Activated naive CD4-positive, alpha-beta T cell treated with anti-CD3 and anti-CD28 coated beads for 36 hours (primary cell): ENCODE data around the gene TFPI2. TPM values are rescaled to one million over a fixed set of nuclear protein-coding genes. Genes with fewer than 3 reads are reported as not detected.

Source experiments
- CTCF ChIA-PET: fragments of 350-600 bp; sonication (Branson Sonifier 250); formaldehyde crosslinking; loops from one replicate; lab custom pipeline; 2021; ENCODE audit warnings: antibody characterized with exemption; lab: Charles Lee
- DNase-seq: peaks from one replicate; pipeline ENCODE4 v3.0.0-alpha.2; 2020
- H3K27ac Mint-ChIP-seq: one replicate; pipeline ENCODE4 v1.8.0; 2021; ENCODE audit warnings: mild to moderate bottlenecking, mixed read lengths
- H3K27me3 Mint-ChIP-seq: one replicate; pipeline ENCODE4 v1.8.0; 2021; ENCODE audit warnings: low read depth, mixed read lengths
- H3K36me3 Mint-ChIP-seq: one replicate; pipeline ENCODE4 v1.8.0; 2021; ENCODE audit warnings: low read depth, mixed read lengths
- H3K4me1 Mint-ChIP-seq: one replicate; pipeline ENCODE4 v1.8.0; 2021; ENCODE audit warnings: low read depth, mixed read lengths
- H3K4me3 Mint-ChIP-seq: one replicate; pipeline ENCODE4 v1.8.0; 2021; ENCODE audit warnings: mild to moderate bottlenecking, moderate library complexity, mixed read lengths
- H3K9me3 Mint-ChIP-seq: one replicate; pipeline ENCODE4 v1.8.0; 2021; ENCODE audit warnings: mixed read lengths
- intact Hi-C: fragments of 100-400 bp; cut with micrococcal nuclease; formaldehyde crosslinking; loops from one replicate; pipeline ENCODE4 v1.15.1; 2023
- total RNA-seq, 2 experiments: library from RNA; stranded (reverse); gene quantifications; one replicate each; pipeline ENCODE4 v1.2.3, GENCODE V29; 2021

Gene TFPI2
- total RNA-seq, 2 experiments from 2014 or later = not detected

DNA sequence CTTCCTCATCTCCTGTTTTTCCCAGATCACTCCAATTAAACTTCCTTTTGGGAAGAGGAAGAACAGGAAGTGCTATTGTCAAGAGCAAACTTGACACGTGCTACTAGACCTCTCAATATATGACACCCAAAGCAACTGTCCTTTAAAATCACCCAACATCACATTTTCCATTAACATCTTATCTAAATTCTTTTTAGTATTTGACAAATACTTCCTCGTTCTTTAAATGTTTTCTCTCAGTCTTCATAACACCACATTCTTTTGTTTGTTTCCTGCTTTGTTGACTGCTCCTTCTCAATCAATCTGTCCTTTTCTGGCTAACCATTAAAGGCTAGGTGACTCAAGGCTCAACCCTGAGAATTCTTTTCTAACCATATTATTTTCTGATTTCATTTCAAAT, 7.1 kb upstream of the TFPI2 start:
- no peaks in the 10 kb centered on the region for H3K36me3 Mint-ChIP-seq
- CTCF ChIA-PET = no interaction called here
- H3K4me1 Mint-ChIP-seq = no peaks in the 10 kb centered on the region
- no peak overlapping the region for H3K27ac Mint-ChIP-seq
- intact Hi-C loops = no loop called here
- peaks cover 23% of the 10 kb centered on the region for H3K27me3 Mint-ChIP-seq
- no peak overlapping the region for H3K4me3 Mint-ChIP-seq
- no peaks in the 10 kb centered on the region for H3K9me3 Mint-ChIP-seq
- DNase-seq = no peak

DNA sequence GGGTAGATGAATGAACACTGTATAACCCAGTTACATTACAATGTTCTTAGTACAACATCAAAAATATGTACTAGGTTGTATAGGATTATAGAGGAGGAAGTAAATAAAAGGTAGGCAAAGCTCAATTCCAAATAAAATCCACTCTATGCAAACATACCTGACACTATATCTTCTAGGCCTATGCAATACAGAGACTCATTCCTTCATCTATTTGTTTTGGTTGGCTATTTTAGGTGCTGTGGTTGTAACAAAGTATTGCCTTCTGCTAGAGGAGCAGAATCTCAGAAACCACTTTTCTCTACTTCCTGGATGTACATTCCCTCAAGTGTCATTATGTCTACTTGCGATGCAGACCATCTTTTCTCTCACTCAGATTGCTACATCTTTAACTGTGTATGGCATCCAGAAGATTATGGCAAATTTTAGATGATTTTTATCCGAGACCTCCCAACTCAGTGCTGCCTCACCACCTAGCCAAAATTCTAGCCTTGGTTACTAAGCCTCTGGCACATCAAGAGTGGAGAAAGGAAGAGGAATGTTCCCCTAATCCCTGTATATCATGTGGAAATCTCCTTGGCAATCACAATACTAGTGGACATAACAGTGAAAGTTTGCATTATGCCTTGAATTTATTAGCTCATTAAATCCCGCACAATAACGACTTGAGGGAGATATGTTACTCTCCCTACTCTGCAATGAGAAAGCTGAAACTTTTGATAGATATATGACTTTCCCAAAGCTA, 5.5 kb upstream of the TFPI2 start:
- H3K4me1 Mint-ChIP-seq = no peaks in the 10 kb centered on the region
- intact Hi-C loops = no loop called here
- DNase-seq = no peak
- CTCF ChIA-PET = interaction anchor here (1.2 kb wide), 1 partner anchor 191 kb away, joined by 4 read pairs; no protein-coding TSS in a partner anchor
- no peaks in the 10 kb centered on the region for H3K36me3 Mint-ChIP-seq
- peaks cover 24% of the 10 kb centered on the region for H3K27me3 Mint-ChIP-seq
- no peak overlapping the region for H3K4me3 Mint-ChIP-seq
- no peak overlapping the region for H3K27ac Mint-ChIP-seq
- no peaks in the 10 kb centered on the region for H3K9me3 Mint-ChIP-seq

DNA sequence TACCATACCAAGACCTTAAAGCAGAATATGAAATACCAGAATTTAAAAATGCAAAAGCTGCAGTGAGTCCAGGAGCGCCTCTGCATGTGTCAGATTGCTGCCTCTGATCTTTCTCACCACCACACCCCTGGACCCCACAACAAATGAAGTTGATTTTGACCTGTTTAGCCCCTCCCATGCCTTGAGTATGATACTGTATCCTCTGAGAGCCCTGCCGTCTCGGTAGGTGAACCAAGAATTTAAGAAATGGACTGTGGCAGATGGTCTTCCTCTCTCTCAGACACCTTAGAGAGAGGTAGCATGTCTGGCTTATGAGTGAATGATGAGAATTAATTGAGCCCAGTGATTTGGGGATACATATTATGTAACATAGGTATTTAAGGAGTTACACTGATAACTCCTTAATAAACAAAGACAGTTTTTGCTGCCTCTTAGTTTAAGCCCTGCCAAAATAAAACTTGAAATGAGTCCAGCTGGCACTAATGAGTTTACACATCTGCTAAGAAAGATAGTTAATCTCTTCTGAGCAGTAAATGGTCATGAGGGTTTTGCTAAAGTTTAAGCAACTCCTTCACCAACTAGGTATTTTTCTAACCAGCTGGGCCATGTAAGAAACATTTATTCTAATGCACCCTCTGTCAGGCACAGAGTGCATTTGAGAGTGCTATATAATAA, 4.5 kb upstream of the TFPI2 start:
- CTCF ChIA-PET = no interaction called here
- no peaks in the 10 kb centered on the region for H3K9me3 Mint-ChIP-seq
- intact Hi-C loops = no loop called here

DNA sequence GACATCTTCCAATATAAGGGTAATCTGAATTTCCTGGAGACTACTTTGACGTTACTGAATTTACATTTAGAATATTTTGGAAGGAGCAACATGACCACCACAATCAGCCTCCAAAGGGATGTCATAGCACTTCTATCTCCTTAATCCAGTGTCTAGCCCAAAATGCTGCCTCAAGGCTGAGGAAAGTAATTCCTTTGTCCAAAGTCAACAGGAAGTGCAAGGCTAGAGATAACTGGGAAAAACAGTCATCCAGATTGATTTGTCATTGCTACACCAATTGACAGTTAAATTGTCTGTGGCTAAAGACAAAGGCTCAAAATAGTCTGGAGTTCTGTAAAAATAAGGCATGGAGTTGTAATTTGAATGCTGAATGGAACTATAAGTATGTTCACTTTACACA, 3.9 kb upstream of the TFPI2 start:
- Mint-ChIP-seq H3K4me3 (no peak overlapping the region), H3K27ac (no peak overlapping the region), H3K9me3 (no peaks in the 10 kb centered on the region), H3K27me3 (peaks cover 29% of the 10 kb centered on the region), H3K4me1 (peaks cover 10% of the 10 kb centered on the region), H3K36me3 (no peaks in the 10 kb centered on the region)
- intact Hi-C loops = no loop called here
- CTCF ChIA-PET = no interaction called here
- DNase-seq = no peak

More for the DNA sequence above, 4.5 kb upstream of the TFPI2 start:
- Mint-ChIP-seq H3K4me3 (no peak overlapping the region), H3K36me3 (no peaks in the 10 kb centered on the region), H3K27ac (no peak overlapping the region), H3K4me1 (peaks cover 4% of the 10 kb centered on the region), H3K27me3 (peaks cover 28% of the 10 kb centered on the region)
- no peak for DNase-seq

DNA sequence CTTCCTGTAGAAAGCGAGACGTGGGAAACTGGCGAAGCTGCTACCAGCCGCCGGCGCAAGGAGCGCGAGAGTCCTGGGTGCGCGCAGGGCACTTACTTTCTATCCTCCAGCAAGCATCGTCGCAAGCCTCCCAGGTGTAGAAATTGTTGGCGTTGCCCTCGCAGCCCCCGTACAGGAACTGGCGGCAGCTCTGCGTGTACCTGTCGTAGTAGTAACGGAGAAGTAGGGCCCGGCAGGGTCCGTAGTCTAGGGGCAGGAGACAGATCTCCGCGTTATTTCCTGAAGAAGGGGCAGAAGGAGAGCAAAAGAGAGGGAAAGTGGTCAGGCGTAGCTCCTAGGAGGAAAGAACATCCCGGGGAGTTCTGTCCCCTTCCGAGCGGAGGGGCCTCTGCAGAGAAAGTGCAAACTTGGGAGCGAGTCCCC, 501 bp downstream of the TFPI2 start:
- Mint-ChIP-seq H3K36me3 (no peaks in the 10 kb centered on the region), H3K4me3 (peak overlapping the region; percentile 11), H3K4me1 (peaks cover 10% of the 10 kb centered on the region), H3K9me3 (no peaks in the 10 kb centered on the region), H3K27me3 (peaks cover 38% of the 10 kb centered on the region), H3K27ac (no peak overlapping the region)
- intact Hi-C loops = no loop called here
- peak; percentile 16 for DNase-seq
- CTCF ChIA-PET = interaction anchor here (1.2 to 1.4 kb wide), 2 partner anchors 11 to 13 kb away, joined by 3 read pairs; no protein-coding TSS in a partner anchor

DNA sequence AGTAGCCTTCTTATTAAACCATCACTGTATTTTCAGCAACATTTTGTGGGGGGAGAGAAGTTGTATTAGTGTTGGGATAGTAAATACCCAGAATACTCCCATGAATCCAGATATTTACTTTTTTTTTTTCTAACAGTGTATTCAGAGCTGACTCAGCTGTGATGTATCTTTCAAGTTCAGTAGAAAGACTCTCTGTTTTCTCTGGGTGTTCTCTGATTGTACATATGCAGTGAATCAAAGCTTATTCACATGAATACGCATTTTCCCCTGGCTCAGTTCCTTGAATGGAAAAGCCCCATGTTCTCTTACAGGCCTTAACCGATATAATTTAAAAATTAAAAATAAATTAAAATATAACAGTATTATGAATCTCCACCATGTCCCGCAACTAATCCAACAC, 1.3 kb downstream of the TFPI2 start:
- Mint-ChIP-seq H3K9me3 (no peaks in the 10 kb centered on the region), H3K27me3 (peaks cover 38% of the 10 kb centered on the region), H3K36me3 (no peaks in the 10 kb centered on the region), H3K27ac (no peak overlapping the region), H3K4me3 (no peak overlapping the region), H3K4me1 (peaks cover 10% of the 10 kb centered on the region)
- no peak for DNase-seq
- CTCF ChIA-PET = interaction anchor here (1.4 kb wide), 1 partner anchor 14 kb away, joined by 3 read pairs; no protein-coding TSS in a partner anchor
- intact Hi-C loops = no loop called here

DNA sequence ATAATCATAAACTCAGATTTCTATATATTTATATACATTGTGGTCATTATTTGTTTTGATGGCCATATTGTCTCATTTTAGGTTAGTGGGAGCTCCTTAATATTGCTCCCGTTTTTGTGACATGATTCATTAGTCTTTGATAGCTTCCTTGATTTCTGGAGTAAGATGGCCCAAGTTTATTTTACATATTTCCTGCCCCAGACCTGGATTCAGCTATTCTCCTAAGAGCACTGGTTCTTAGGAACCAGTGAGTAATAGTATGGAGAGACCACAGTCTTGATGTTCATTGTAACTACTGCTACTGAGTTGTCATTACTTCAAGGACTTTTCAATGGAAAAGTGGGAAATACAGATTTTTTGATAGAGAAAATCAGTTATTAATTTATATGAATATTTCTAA, 6.0 kb downstream of the TFPI2 start:
- H3K27me3 Mint-ChIP-seq = peaks cover 18% of the 10 kb centered on the region
- peaks cover under 1% of the 10 kb centered on the region for H3K4me1 Mint-ChIP-seq
- H3K27ac Mint-ChIP-seq = no peak overlapping the region
- H3K36me3 Mint-ChIP-seq = no peaks in the 10 kb centered on the region
- CTCF ChIA-PET = no interaction called here
- DNase-seq = no peak
- intact Hi-C loops = no loop called here
- H3K9me3 Mint-ChIP-seq = peaks cover 2% of the 10 kb centered on the region
- H3K4me3 Mint-ChIP-seq = no peak overlapping the region

DNA sequence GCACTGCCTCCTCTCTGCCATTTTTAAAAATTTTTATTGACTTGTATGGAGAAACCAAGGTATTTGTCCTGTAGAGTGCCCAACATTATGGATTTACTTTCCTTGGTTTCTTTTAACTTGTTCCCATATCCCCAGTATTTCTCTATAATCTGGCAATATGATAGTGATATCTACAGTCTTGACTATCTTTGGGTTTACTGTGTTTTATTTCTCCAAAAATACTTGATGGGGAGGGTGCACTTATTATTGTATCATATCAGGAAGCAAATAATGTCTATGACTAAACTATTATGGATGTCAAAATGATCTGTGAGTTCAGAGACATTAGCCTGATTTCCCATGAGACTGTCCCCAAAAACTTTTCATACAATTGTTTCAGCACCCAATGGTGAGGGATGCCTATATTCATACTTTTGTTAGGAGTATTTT, 6.6 kb downstream of the TFPI2 start:
- no peak overlapping the region for H3K4me3 Mint-ChIP-seq
- H3K4me1 Mint-ChIP-seq = no peaks in the 10 kb centered on the region
- peaks cover 4% of the 10 kb centered on the region for H3K9me3 Mint-ChIP-seq
- peaks cover 13% of the 10 kb centered on the region for H3K27me3 Mint-ChIP-seq
- intact Hi-C loops = no loop called here
- H3K27ac Mint-ChIP-seq = no peak overlapping the region
- H3K36me3 Mint-ChIP-seq = no peaks in the 10 kb centered on the region
- no peak for DNase-seq
- CTCF ChIA-PET = no interaction called here

DNA sequence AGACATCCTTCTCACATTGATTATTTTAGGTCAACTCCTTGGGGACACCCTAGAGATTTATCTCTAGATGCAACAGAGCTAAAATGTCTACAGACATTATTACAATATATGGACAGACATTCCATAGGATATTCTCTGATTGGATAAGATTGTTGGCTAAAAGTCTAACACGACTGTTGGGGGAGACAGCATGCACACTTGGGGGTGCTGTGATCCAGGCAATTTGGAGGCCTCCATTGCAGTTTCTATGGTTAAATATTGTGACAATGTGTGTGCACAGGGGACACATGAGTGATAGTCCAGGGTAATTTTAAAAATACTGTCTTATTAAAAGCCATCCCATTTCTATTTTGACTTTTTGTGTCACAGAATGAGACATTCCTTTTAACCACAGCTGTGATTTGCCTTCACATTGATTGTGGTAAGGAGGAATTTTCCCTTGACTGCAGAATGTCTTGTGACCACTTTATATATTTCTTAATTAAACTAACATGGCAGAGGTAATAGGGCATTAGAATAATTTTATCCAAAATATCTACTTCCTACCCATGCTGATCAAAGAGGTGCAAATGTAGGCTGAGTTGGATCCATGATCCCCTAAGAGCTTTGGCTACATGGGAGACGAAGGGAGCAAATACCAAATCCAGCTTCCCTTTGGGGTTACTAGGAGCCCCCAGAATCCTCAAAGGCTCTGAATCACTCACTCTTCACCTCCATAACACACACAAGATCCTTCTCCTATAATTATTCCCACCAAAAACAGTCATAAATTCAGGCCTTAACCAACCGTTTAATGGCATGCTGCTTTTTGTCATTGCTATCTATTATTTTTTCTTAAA, 7.3 kb downstream of the TFPI2 start:
- CTCF ChIA-PET = no interaction called here
- intact Hi-C loops = no loop called here
- Mint-ChIP-seq H3K27me3 (peaks cover 9% of the 10 kb centered on the region), H3K27ac (no peak overlapping the region), H3K36me3 (no peaks in the 10 kb centered on the region), H3K4me3 (no peak overlapping the region), H3K9me3 (peaks cover 4% of the 10 kb centered on the region), H3K4me1 (no peaks in the 10 kb centered on the region)
- DNase-seq = no peak

DNA sequence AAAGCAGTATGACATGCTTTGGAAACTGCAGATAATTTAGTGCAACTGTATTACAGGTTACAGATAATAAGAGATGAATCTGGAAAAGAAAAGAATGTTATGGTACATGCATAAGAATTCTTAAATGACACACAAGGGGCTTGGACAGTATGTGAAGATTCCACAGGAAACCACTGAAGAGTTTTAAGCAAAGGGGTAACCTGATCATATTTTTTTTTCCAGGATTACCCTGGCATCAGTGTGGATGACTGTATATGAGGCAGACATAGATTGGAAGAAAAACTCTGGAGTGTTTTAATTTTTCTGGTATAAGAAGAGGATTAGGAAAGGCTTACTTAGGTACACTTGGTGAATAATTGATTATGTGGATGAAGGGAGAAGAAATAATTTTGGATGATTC, 8.1 kb downstream of the TFPI2 start:
- CTCF ChIA-PET = no interaction called here
- intact Hi-C loops = no loop called here
- H3K27me3 Mint-ChIP-seq = peaks cover 2% of the 10 kb centered on the region
- H3K4me1 Mint-ChIP-seq = no peaks in the 10 kb centered on the region
- DNase-seq = no peak
- no peaks in the 10 kb centered on the region for H3K36me3 Mint-ChIP-seq
- H3K9me3 Mint-ChIP-seq = peaks cover 4% of the 10 kb centered on the region
- H3K27ac Mint-ChIP-seq = no peak overlapping the region
- no peak overlapping the region for H3K4me3 Mint-ChIP-seq

DNA sequence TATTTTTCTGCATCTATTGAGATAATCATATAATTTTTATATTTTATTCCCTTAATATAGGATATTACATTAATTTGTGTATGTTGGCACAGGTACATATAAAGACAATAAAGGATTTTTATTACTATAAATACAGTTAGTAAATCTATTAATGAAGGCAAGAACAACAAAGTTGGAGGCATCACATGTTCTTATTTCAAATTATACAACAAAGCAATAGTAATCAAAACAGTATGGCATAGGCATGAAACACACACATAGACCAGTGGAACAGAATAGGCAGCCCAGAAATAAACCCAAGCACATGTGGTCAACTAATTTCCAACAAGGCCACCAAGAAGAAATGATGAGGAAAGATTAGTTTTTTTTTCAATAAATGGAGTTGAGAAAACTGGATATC, 11.2 kb downstream of the TFPI2 start:
- peaks cover 4% of the 10 kb centered on the region for H3K9me3 Mint-ChIP-seq
- no peak for DNase-seq
- no peaks in the 10 kb centered on the region for H3K36me3 Mint-ChIP-seq
- no peaks in the 10 kb centered on the region for H3K4me1 Mint-ChIP-seq
- H3K27me3 Mint-ChIP-seq = no peaks in the 10 kb centered on the region
- no peak overlapping the region for H3K27ac Mint-ChIP-seq
- no peak overlapping the region for H3K4me3 Mint-ChIP-seq
- CTCF ChIA-PET = no interaction called here
- intact Hi-C loops = no loop called here

DNA sequence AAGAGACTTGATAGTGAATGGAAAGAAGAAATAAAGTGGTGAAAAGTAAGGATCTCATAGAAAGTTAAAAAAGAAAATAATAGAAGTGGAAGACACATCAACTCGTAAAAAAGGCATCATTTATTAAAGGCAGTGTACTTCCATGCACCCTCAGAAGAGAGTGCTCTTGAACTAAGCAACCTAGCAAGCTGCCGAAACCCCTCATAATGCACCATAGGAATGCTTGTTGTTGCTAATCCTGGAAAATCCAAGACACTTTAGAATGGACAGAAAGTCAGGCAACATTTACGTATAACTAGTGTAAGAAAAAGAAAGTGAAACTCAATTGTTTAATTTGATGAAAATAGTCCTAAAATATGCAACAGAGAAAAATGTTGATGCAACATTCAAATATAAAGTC, 12.8 kb downstream of the TFPI2 start:
- no peak overlapping the region for H3K4me3 Mint-ChIP-seq
- intact Hi-C loops = no loop called here
- CTCF ChIA-PET = no interaction called here
- no peaks in the 10 kb centered on the region for H3K4me1 Mint-ChIP-seq
- H3K27me3 Mint-ChIP-seq = no peaks in the 10 kb centered on the region
- H3K36me3 Mint-ChIP-seq = no peaks in the 10 kb centered on the region
- H3K27ac Mint-ChIP-seq = no peak overlapping the region
- DNase-seq = no peak
- H3K9me3 Mint-ChIP-seq = peaks cover 10% of the 10 kb centered on the region
